Skin epidermis (tissue), 12 donors: ENCODE results near the gene SFXN4.
"Not testable (repeated sequence)": the region's sequence is repeated elsewhere in the genome, so short reads cannot be mapped to it uniquely, and the experiment has no call there.

Experiments used
- H3K27ac ChIP-seq, 21 experiments: fragments of 200-600 bp; sonication (generic) in 11 of 21; one replicate each; pipeline ENCODE4 v1.5.0; 2020; ENCODE audit warnings: mild to moderate bottlenecking in 3 of 21, inconsistent platforms in 2 of 21, moderate library complexity in 2 of 21
- H3K4me3 ChIP-seq, 7 experiments: fragments of 200-600 bp; sonication (generic) in 2 of 7; one replicate each; pipeline ENCODE4 v1.5.0; 2020; ENCODE audit warnings: inconsistent platforms in 2 of 7, mild to moderate bottlenecking in 2 of 7, moderate library complexity in 1 of 7

Gene SFXN4

DNA sequence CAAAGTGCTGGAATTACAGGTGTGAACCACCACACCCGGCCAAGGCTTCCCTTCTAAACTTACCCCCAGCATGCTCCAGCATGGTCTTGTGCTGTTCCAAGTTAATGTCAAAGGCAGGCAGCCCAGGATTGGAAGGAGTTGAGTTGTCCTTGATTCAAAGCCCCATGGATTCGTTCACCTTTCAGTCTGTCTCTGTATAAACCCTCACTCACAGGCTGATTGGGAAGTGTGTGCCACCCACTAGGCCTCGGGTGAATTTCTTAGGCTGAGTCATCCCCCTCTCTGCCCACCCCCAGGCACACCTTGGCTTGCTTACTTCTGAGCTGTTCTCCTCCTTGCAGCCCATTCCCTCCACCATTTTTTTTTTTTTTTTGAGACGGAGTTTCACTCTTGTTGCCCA lies 26.4 kb upstream of the SFXN4 start:
- Histone ChIP-seq H3K4me3 (no peak overlapping the region), H3K27ac (no peak overlapping the region)

DNA sequence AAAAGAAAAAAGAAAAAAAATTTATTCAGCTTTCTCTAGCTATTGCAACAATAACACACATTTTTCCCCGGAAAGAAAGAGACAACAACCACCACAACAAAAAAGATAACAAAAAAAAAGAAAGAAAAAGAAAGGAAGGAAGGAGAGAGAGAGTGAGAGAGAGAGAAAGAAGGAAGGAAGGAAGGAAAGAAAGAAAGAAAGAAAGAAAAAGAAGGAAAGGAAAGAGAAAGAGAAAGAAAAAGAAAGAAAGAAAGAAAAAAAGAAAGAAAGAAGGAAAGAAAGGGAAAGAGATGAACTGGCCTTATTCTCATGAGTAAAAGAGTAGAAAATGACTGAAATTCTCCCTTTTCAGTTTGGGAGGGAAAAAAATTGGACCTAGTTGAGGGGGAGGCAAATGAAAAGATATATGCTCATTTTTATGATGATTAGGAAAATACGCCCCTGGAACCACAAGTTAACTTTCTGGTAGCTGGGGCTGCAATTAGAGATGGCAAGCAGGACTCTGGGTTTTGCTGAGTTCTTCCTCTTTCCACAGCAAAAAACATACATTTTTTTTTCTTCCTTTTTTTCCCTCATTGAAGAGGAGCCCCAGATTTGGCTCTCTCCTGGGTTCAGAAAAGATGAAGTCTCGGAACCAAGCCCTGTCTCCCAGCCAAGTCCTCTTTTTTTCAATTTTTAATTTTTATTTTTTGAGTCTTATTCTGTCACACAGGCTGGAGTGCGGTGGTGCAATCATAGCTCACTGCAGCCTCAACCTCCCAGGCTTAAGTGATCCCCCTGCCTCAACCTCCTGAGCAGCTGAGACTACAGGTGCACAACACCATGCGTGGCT lies 25.7 kb upstream of the SFXN4 start:
- no peak overlapping the region for H3K27ac ChIP-seq

DNA sequence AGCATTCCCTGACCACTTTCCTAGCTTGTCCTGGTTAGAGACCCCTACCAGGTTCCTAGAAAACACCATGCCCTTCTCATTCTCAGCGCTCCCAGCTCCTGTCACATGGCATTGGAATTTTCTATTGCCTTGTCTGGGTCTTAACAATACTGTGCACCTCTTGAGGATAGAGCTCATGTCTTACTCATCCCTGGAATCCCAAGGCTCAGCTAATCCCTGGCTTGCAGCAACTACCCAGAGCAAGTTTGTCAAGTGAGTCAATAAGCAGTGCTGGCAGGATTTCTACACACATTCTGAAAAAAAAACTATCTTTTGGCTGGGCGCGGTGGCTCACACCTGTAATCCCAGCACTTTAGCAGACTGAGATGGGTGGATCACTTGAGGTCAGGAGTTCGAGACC lies 24.8 kb upstream of the SFXN4 start:
- Histone ChIP-seq H3K4me3 (no peak overlapping the region), H3K27ac (no peak overlapping the region)

More for the DNA sequence above, 25.7 kb upstream of the SFXN4 start:
- no peak overlapping the region for H3K4me3 ChIP-seq

DNA sequence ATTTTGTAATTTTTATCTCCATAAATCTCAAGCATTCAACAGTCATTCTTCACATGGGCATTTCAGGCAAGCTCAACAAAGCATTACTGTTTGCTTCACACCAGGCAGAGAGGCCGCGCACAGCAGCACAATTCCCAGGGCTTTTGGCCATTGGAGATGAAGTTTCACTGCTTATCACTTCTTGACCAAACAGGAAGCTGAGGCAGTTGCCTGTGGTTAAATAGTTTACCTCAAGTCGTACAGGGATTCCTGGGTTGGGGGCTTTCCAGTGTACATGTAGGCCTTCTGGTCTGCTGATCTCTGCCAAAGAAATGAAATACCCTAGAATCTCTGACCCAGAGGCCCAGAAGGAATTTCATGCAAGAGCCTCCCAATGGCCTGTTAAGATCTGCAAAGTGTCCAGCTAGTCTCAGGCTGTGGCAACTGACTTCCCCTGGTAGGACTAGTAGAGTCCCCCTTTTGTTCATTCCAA lies 24.3 kb upstream of the SFXN4 start:
- Histone ChIP-seq H3K4me3 (no peak overlapping the region), H3K27ac (no peak overlapping the region)

DNA sequence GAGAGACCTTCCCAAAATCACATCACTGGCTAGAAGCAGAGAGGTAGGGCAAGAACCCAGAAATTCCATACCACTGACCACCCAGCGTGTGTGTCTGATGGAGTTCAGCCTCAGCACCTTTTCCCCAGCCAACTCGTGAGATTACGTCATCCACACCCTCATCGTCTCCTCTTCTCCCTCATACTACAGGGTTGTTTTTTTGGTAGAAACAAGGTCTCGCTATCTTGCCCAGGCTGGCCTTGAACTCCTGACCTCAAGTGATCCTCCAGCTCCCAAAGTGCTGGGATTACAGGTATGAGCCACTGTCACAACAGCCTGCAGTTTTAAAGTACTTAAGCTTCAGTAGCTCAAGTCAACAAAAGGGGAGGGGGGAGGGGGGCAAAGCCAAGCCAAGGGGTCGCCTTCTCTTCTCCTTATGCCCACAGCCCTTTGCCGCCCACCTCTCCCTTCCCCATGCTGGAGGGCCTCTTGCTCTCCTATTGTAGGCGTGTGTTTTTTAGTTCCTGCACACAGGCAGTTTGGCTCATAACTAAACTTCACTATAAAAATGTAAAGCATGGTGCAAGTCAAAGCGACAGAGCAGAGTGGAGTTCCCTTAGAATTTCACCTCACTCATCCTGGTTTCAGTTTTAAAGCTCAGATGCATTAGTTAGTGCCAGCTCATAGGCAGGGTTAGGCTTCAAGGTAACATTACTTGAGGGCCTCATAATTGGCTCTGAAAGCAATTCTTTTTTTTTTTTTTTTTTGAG lies 18.3 kb upstream of the SFXN4 start:
- Histone ChIP-seq H3K27ac (no peak overlapping the region), H3K4me3 (no peak overlapping the region)

DNA sequence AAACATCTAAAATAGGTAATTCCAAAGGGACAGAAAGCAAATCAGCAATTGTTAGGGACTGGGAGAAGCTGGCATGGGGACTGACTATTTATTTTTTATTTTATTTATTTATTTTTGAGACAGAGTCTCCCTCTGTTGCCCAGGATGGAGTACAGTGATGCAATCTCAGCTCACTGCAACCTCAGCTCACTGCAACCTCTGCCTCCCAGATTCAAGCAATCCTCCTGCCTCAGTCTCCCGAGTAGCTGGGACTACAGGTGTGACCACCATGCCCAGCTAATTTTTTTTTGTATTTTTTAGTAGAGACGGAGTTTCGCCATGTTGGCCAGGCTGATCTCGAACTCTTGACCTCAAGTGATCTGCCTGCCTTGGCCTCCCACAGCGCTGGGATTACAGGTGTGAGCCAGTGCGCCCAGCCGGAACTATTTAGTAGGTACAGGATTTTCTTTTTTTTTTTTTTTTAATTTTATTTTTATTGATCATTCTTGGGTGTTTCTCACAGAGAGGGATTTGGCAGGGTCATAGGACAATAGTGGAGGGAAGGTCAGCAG lies 15.4 kb upstream of the SFXN4 start:
- not testable (repeated sequence) for H3K27ac ChIP-seq

DNA sequence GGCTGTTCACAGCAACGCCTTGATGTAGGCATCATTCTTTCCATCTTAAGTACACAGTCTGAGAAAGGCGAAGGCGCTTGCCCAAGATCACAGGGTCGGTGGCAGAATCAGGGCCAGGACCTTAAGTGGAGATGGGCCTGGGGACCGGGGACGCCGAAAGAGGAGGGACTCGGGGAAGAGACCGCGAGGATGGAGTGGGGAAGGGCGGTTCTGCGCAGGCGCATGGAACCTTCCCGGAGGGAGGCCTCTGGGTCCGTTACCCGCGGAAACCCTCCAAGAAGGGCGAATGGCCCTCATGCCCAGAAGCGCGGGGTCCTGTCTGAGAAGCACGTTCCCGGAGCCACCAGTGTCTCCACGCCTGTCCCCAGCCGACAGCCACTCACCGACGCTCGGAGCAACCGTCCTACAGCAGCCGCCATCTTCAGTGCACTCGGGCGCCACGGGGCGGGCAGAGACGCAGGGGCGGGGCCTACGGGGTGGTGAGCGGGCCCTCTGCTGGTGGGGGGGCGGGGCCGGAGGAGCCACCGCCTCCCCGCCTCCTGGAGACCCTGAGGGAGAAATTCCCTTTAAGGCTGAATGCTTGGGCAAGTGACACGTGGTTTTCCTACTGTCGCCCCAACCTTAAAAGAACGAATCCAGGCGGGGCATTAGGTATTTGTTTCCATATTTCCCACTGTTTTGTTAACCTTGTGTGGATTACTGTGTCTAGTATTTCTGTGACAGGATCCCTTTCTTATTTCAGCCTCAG lies 13.0 kb upstream of the SFXN4 start, which contains the start of gene PRDX3:
TSS of gene PRDX3 (minus strand) at position 441 of the 748 bp plus-strand sequence. CDS start at position 419, 22 bp downstream.
- peak within 1 kb of the TSS; percentile 41 to 99 (median 90) for H3K27ac ChIP-seq
- peak within 1 kb of the TSS; percentile 43 to 91 (median 70) for H3K4me3 ChIP-seq

More for the DNA sequence above, 15.4 kb upstream of the SFXN4 start:
- not testable (repeated sequence) for H3K4me3 ChIP-seq

DNA sequence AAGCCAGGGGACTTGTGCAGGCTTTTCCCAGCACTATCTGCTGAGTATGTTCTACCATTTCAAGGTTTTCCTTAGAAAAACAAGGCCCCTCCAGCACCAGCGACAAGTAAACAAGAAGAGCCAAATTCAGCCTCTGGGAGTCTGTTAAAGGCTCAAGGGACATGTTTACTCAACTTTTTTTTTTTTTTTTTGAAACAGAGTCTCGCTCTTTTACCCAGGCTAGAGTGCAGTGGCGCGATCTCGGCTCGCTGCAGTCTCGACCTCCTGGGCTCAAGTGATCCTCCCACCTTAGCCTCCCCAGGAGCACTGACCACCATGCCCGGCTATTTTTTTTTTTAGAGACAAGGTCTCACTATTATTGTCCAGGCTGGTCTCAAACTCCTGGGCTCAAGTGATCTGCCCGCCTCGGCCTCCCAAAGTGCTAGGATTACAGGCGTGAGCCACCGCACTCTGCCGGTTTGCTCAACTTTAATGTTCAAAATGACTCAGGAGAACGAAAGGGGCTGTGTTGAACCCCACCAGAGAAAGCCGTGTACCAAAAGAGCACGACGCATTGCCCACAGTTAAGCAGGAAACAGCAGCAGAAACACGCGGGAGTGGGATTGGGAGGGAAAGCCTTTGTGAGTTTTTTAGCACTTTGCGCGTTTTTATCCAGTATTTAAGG lies 12.3 kb upstream of the SFXN4 start:
- Histone ChIP-seq H3K27ac (peak overlapping the region in 19 of 21 experiments; percentile 82 to 99 (median 90)), H3K4me3 (peak overlapping the region; percentile 43 to 91 (median 70))

DNA sequence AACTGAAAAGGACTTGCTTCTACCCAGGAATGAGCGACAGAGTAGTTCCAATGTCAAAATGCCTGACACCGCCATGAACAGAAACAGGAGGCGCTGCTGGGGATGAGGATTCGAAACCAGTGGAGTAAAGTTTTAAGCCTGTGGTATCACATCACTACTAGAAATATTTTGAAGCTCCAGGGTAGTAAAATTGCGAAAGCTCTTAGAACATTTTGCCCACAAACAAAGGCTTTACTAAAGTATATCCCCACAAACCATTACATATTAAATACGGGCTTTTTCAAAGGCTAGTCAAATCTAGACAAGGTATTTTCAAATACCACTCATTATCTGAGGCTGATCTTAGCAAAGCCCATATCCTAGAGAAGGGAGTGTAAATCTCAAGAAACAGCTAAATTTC lies 10.7 kb upstream of the SFXN4 start:
- Histone ChIP-seq H3K4me3 (no peak overlapping the region), H3K27ac (peak overlapping the region in 1 of 21 experiments; percentile 2)

DNA sequence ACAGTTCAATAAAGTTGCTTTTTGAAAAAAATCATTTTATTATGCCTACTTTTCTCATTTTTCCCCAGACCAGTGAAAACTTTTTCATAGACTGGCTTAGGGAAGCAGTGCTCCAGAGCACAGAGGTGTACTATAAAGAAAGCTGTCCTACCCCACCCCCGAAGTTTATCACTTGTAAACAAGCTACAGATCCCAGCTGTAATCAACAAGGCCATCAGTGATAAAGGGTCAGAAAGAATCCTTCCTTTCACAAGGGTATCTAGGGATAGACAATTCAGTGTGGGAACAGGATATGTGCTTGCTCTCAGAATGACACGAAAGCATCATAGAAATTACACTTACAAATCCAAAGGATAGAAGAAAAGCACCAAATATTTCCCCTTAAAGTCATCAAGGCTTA lies 8.6 kb upstream of the SFXN4 start:
- H3K4me3 ChIP-seq: no peak overlapping the region
- H3K27ac ChIP-seq: no peak overlapping the region

DNA sequence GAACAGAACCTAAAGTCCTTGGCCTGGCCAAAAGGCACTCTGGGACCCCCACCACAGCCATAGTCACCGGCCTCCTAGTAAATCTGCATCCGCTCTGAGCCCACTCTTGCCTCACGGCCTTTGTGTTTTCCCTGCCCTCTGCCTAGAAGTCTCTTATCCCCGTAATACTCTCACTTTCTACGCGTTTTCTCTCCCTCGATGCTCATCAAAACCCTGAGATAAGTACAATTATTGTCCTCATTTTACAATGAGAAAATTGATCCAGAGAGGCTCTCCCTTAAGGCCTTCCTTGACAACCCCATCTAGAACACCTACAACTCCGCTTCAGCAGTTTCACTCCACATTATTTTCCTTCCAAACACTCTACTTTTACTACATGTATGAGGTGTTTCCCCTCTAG lies 1.5 kb upstream of the SFXN4 start:
- Histone ChIP-seq H3K27ac (peak overlapping the region in 3 of 21 experiments; percentile 12 to 92 (median 88)), H3K4me3 (no peak overlapping the region)

DNA sequence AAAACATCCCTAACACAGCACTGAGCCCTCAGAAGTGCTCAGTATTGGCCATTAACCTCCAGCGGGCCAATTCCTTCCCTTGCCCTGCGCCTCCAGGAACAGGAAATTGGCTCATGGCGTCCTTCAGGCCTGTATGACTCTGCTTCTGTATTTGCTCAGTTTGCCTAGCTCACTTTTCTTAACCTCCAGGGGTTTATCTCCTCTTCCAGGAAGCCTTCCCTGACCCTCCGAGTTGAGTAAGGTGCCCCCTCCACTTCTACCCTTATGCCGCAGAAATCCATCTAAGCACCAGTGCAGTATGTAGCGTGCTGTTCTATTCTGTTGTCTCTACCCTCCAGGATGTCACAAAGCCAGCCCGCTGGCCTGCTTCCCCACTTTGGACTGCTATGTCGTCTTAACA lies 1.1 kb upstream of the SFXN4 start:
- H3K27ac ChIP-seq: peak overlapping the region in 8 of 21 experiments; percentile 12 to 93 (median 90)

DNA sequence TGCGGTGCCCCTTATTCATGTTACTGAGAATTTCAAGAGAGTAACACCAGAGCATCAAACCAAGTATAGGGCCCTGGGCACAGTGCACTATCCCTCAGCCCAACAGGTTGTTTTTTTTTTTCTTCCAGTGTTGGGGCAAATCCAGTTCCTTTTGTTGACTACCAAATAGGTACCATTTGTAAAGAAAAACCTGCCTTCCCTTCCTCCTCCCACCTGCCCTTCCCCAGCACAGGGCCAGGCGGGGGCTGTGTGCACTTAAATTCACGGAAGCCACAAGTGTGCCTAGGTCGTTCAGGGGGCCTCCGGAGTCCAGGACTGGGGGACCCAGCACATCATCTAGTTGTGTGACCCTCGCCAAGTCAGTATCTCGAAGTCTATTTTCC lies 595 bp upstream of the SFXN4 start:
- H3K27ac ChIP-seq: peak overlapping the region; percentile 43 to 96 (median 88)
- peak overlapping the region; percentile 58 to 88 (median 77) for H3K4me3 ChIP-seq

More for the DNA sequence above, 1.1 kb upstream of the SFXN4 start:
- no peak overlapping the region for H3K4me3 ChIP-seq

DNA sequence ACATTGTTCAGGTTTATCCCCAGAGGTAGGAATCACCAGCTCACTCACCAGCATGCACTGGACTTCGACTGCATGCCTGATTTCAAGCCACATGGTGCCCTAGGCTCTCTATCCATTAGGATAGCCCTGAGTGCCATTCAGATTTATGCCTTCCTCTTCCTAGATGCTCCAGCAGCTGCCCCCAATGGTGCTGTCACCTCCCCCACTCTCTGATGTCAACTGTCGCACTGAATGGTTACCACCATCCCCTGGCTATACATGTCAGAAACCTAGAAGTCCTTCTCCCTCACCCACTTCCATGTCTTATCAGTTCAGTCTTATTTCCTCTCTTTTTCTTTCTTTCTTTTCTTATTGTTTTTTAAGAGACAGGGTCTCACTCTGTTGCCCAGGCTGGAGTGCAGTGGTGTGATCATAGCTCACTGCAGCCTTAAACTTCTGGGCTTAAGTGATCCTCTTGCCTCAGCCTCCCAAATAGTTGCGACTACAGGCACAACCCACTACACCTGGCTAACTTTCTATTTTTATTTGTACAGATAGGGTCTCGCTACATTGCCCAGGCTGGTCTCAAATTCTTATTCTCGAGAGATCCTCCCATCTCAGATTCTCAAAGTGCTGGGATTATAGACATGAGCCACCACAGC lies 2.9 kb downstream of the SFXN4 start:
- no peak overlapping the region for H3K4me3 ChIP-seq

DNA sequence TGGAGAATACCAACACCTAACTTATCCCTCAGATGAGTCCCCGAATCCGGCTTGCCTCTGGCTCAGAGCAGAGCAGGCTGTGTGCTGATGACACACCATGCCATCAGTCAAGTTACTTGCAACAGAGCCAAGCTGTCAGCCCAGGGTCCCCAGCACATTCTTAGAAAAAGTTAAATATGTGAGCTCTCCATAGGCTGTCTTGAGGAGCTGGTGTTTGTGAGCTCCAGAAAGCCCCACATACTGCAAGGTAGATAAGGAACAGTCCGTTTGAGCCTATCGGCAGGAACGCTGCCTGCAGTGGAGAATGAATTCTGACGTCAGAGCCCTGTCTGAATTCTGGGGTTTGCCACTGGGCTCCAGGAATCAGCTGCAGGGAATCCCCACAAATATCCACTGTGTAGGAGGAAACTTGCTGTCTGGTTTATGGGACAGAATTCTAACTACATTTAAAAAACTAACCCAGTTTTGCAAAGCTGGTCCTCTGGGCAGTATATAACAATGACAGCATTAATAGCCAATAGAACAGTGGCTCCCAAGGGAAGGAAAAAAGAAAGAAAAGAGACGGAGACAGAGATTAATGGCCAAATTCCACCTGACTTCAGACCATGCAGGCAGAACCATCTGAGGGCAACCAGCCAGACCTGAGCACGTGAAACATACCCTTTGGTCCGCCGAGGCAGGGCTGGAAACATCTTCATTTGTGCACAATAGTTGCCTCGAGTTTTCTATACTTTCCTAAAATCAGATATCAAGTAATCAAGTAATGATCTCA lies 3.6 kb downstream of the SFXN4 start:
- Histone ChIP-seq H3K27ac (no peak overlapping the region), H3K4me3 (no peak overlapping the region)

More for the DNA sequence above, 2.9 kb downstream of the SFXN4 start:
- H3K27ac ChIP-seq: no peak overlapping the region

DNA sequence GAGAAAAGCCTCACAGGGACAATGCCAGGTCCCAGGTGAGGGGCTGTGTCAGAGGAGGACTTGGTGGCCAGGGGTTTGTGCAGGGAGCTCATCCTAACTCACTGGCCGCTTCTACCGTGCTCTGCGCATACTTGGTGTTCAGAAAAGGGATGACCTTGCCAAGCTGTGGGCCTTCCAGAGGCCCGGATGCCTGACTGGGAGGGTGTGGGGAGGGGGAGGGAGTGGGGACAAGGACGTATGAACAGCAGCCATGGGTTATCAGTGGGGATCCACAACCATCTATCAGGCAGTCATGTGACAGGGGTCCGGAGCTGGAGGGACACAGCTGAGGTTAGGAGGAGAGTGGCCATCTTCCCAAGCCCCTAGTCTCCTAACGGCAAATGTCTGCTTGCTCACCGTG lies 6.2 kb downstream of the SFXN4 start:
- no peak overlapping the region for H3K4me3 ChIP-seq
- no peak overlapping the region for H3K27ac ChIP-seq

DNA sequence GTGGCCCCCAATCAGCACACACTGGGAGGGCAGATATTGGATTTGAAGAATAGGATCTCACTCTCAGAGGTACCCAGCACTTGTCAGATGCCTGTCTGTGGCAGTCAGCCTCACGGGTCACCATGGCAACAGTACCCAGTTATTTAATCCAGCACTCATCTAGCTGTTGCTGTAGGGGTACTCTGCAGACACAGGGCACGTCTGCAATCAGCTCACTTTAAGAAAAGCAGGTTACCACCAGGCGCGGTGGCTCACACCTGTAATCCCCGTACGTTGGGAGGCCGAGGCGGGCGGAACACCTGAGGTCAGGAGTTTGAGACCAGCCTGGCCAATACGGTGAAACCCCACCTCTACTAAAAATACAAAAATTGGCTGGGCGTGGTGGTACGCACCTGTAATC lies 11.9 kb downstream of the SFXN4 start:
- Histone ChIP-seq H3K4me3 (no peak overlapping the region), H3K27ac (no peak overlapping the region)

DNA sequence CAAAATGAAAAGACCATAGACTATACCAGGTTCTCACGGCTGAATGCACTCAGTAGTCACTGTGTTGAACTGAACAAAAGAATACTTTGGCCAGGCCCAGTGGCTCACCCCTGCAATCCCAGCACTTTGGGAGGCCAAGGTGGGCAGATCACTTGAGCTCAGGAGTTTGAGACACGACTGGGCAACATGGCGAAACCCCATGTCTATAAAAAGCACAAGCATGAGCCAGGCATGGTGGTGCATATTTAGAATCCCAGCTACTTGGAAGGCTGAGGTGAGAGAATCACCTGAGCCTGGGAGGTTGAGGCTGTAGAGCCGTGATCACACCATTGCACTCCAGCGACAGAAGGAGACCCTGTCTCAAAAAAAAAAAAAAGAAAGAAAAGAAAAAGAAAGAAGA lies 12.5 kb downstream of the SFXN4 start:
- Histone ChIP-seq H3K4me3 (no peak overlapping the region), H3K27ac (no peak overlapping the region)
